IMR-90 (cell line): ENCODE measurements around the gene PTPRN2. TPM values are rescaled to one million over a fixed set of nuclear protein-coding genes. Genes with fewer than 3 reads are reported as not detected.

Experiments
- ATAC-seq: fragments of 200-7000 bp; cut with Tn5 transposase; 2 replicates; pipeline ENCODE4 v1.9.1; 2020; ENCODE audit warnings: low read depth, mild to moderate bottlenecking, moderate library complexity
- BruUV-seq: library from RNA; stranded (reverse); fragments of 400-500 nt; replicated peaks from 2 replicates; lab custom pipeline; 2021; lab: Mats Ljungman, UMichigan
- CTCF ChIA-PET: fragments of 300-600 bp; formaldehyde crosslinking; extraction: SDS; loops from one replicate; lab custom pipeline; 2021; ENCODE audit warnings: antibody characterized with exemption; lab: Yijun Ruan, JAX
- POLR2A ChIA-PET: fragments of 300-600 bp; sonication (Branson Sonifier 250); formaldehyde crosslinking; loops from one replicate; lab custom pipeline; 2022; ENCODE audit warnings: antibody characterized with exemption; ENCODE audit not compliant: unreplicated experiment; lab: Charles Lee
- DNase-seq: peaks from one replicate; pipeline ENCODE4 v3.0.0; 2013
- H2AFZ ChIP-seq: replicated peaks from 2 replicates; pipeline ENCODE3; 2013; ENCODE audit warnings: low read length, mild to moderate bottlenecking; ENCODE audit not compliant: poor library complexity
- H2AK5ac ChIP-seq: 2 replicates; pipeline ENCODE4 v1.6.1; 2013; ENCODE audit warnings: low read depth, low read length, inconsistent platforms
- H2AK9ac ChIP-seq: replicated peaks from 2 replicates; pipeline ENCODE3; 2013; ENCODE audit warnings: mild to moderate bottlenecking, low read depth, low read length, moderate library complexity; ENCODE audit not compliant: poor library complexity
- H2BK120ac ChIP-seq: 2 replicates; pipeline ENCODE4 v1.6.1; 2013; ENCODE audit warnings: low read depth, low read length, inconsistent platforms
- H2BK15ac ChIP-seq: 3 replicates; pipeline ENCODE4 v1.6.1; 2013; ENCODE audit warnings: low read depth, low read length, inconsistent platforms
- H2BK20ac ChIP-seq: 2 replicates; pipeline ENCODE4 v1.6.1; 2013; ENCODE audit warnings: low read depth, mild to moderate bottlenecking, inconsistent platforms, low read length, moderate library complexity
- H2BK5ac ChIP-seq: 2 replicates; pipeline ENCODE4 v1.6.1; 2013; ENCODE audit warnings: mild to moderate bottlenecking, low read depth, low read length, inconsistent platforms; ENCODE audit not compliant: poor library complexity, severe bottlenecking
- H3K14ac ChIP-seq: replicated peaks from 2 replicates; pipeline ENCODE4 v1.6.1; 2013; ENCODE audit warnings: low read depth, low read length, inconsistent platforms
- H3K18ac ChIP-seq: 2 replicates; pipeline ENCODE4 v1.6.1; 2013; ENCODE audit warnings: low read depth, low read length, control low read depth
- H3K23ac ChIP-seq: 2 replicates; pipeline ENCODE4 v1.6.1; 2013; ENCODE audit warnings: low read depth, low read length, inconsistent platforms
- H3K27ac ChIP-seq: 2 replicates; pipeline ENCODE4 v1.5.1; 2013; ENCODE audit warnings: mild to moderate bottlenecking, control low read depth, low read length; ENCODE audit not compliant: insufficient read depth
- H3K27me3 ChIP-seq: 2 replicates; pipeline ENCODE4 v1.6.1; 2013; ENCODE audit warnings: low read length; ENCODE audit not compliant: control insufficient read depth, insufficient read depth
- H3K36me3 ChIP-seq: 2 replicates; pipeline ENCODE4 v1.6.1; 2013; ENCODE audit warnings: low read length, mixed read lengths; ENCODE audit not compliant: control insufficient read depth, insufficient read depth
- H3K4ac ChIP-seq: 2 replicates; pipeline ENCODE4 v1.6.1; 2013; ENCODE audit warnings: low read depth, low read length, inconsistent platforms
- H3K4me1 ChIP-seq: 2 replicates; pipeline ENCODE4 v1.6.1; 2013; ENCODE audit warnings: low read length, mixed read lengths; ENCODE audit not compliant: control insufficient read depth, insufficient read depth
- H3K4me2 ChIP-seq: 2 replicates; pipeline ENCODE4 v1.6.1; 2013; ENCODE audit warnings: low read depth, mild to moderate bottlenecking, control low read depth, low read length, moderate library complexity
- H3K4me3 ChIP-seq: 2 replicates; pipeline ENCODE4 v1.5.1; 2013; ENCODE audit warnings: low read depth, mild to moderate bottlenecking, control low read depth, low read length, moderate library complexity; ENCODE audit not compliant: insufficient read depth
- H3K56ac ChIP-seq: 2 replicates; pipeline ENCODE4 v1.6.1; 2013; ENCODE audit warnings: low read length, inconsistent platforms; ENCODE audit not compliant: insufficient read depth; ENCODE audit errors: extremely low read depth
- H3K79me1 ChIP-seq, 2 experiments: 2 replicates each; pipeline ENCODE4 v1.6.1; 2013; ENCODE audit warnings: low read length in 2 of 2, inconsistent platforms in 1 of 2, low read depth in 1 of 2
- H3K9ac ChIP-seq: 2 replicates; pipeline ENCODE4 v1.6.1; 2013; ENCODE audit warnings: low read depth, low read length, control low read depth
- H3K9me1 ChIP-seq: 2 replicates; pipeline ENCODE4 v1.6.1; 2013; ENCODE audit warnings: low read length, inconsistent platforms; ENCODE audit not compliant: insufficient read depth
- H3K9me3 ChIP-seq: 2 replicates; pipeline ENCODE4 v1.6.1; 2013; ENCODE audit warnings: low read length; ENCODE audit not compliant: control insufficient read depth, insufficient read depth
- H4K20me1 ChIP-seq: 2 replicates; pipeline ENCODE4 v1.6.1; 2013; ENCODE audit warnings: low read length, inconsistent platforms; ENCODE audit not compliant: insufficient read depth
- H4K5ac ChIP-seq: 2 replicates; pipeline ENCODE4 v1.6.1; 2013; ENCODE audit warnings: mild to moderate bottlenecking, low read depth, low read length, control low read depth
- H4K8ac ChIP-seq, 2 experiments: 2 replicates each; pipeline ENCODE4 v1.6.1; 2013; ENCODE audit warnings: low read depth in 2 of 2, low read length in 2 of 2, control low read depth in 1 of 2, inconsistent platforms in 1 of 2
- H4K91ac ChIP-seq: 2 replicates; pipeline ENCODE4 v1.6.1; 2013; ENCODE audit warnings: low read depth, low read length, inconsistent platforms; ENCODE audit not compliant: insufficient read depth
- MAFK ChIP-seq: IDR thresholded peaks from 2 replicates; pipeline ENCODE4 v1.6.1; 2012; ENCODE audit warnings: low read depth, low read length, improper control_type of control experiment
- WGBS, 2 experiments: methylation state at CpG; one replicate each; pipeline versions ENCODE4 v1.1.5 to v1.1.7; 2013; ENCODE audit warnings: missing lambda C conversion rate in 2 of 2; ENCODE audit not compliant: insufficient read length in 1 of 2; ENCODE audit errors: extremely low coverage in 2 of 2; 5-methylcytosine and 5-hydroxymethylcytosine counted together
- dilution Hi-C: fragments of 300-500 bp; cut with HindIII; formaldehyde crosslinking; loops from one replicate; pipeline ENCODE4 v1.14.3; 2018; ENCODE audit warnings: low sequenced_read_pairs; ENCODE audit not compliant: unreplicated experiment
- in situ Hi-C: fragments of 300-500 bp; cut with MboI; formaldehyde crosslinking; loops from 3 replicates; pipeline ENCODE4 v1.14.3; 2019; ENCODE audit warnings: low sequenced_read_pairs, inconsistent platforms, mixed read lengths
- intact Hi-C: fragments of 100-400 bp; cut with micrococcal nuclease; formaldehyde crosslinking; loops from 2 replicates; pipeline ENCODE4 v1.10.0; 2022
- polyA plus RNA-seq, 3 experiments: library from polyadenylated mRNA; depleted of rRNA; stranded (reverse); fragments of >200 nt; gene quantifications; 2 replicates each; pipeline ENCODE4 v1.2.3, GENCODE V29; 2012; ENCODE audit warnings: low replicate concordance in 1 of 3
- total RNA-seq: library from RNA; depleted of rRNA; stranded (reverse); fragments of >200 nt; gene quantifications from 2 replicates; pipeline ENCODE4 v1.2.3, GENCODE V29; 2012

PTPRN2 gene
- total and polyA plus RNA-seq, 2 of the 4 experiments (the other 2 are of a cell fraction), result 0.03 TPM; not detected in 1

GRCh38 chr7:157813741-157814661 lies 773.6 kb downstream of the PTPRN2 start:
- no peak overlapping the region for H2BK5ac ChIP-seq
- intact Hi-C loops, result no loop called here
- H4K8ac ChIP-seq, result no peak overlapping the region
- no peak overlapping the region for H3K14ac ChIP-seq
- CTCF ChIA-PET, result no interaction called here
- no peak for TF ChIP-seq MAFK
- no peak overlapping the region for H2AK5ac ChIP-seq
- no peak overlapping the region for H2BK20ac ChIP-seq
- no peak overlapping the region for H3K56ac ChIP-seq
- DNase-seq, result no peak
- ATAC-seq, result no peak
- POLR2A ChIA-PET, result no interaction called here
- H3K27me3 ChIP-seq, result no peaks in the 10 kb centered on the region
- H3K4me1 ChIP-seq, result no peaks in the 10 kb centered on the region
- in situ Hi-C loops, result no loop called here
- H3K9ac ChIP-seq, result no peak overlapping the region
- no peak overlapping the region for H3K27ac ChIP-seq
- H2BK120ac ChIP-seq, result no peak overlapping the region
- H2BK15ac ChIP-seq, result no peak overlapping the region
- peaks cover 82% of the 10 kb centered on the region for H3K9me3 ChIP-seq
- no peak overlapping the region for H3K18ac ChIP-seq
- 78% methylated on average over 24 of the region's 46 CpGs; no CpG with 5 or more reads in 1 of the 2 experiments for WGBS, 2 experiments
- no peak overlapping the region for H3K4me2 ChIP-seq
- H3K23ac ChIP-seq, result no peak overlapping the region
- BruUV-seq, result no TSS peak
- H4K20me1 ChIP-seq, result no peaks in the 10 kb centered on the region
- dilution Hi-C loops, result no loop called here
- no peak overlapping the region for H3K4me3 ChIP-seq
- no peak overlapping the region for H3K4ac ChIP-seq
- no peak overlapping the region for H4K5ac ChIP-seq
- no peak overlapping the region for H4K91ac ChIP-seq
- no peaks in the 10 kb centered on the region for H3K36me3 ChIP-seq
- no peaks in the 10 kb centered on the region for H3K9me1 ChIP-seq
- no peak overlapping the region for H2AFZ ChIP-seq
- no peak overlapping the region for H2AK9ac ChIP-seq
- no peaks in the 10 kb centered on the region for H3K79me1 ChIP-seq
